Endothelial cell of umbilical vein (primary cell): ENCODE data around the gene POLR2H. TPM values are rescaled to one million over a fixed set of nuclear protein-coding genes. Genes with fewer than 3 reads are reported as not detected.

ENCODE experiments used
- BruUV-seq: library from RNA; stranded (reverse); fragments of 400-500 nt; replicated peaks from 2 replicates; lab custom pipeline; 2021; lab: Mats Ljungman, UMichigan
- CTCF ChIA-PET: fragments of 300-600, 350-600 bp; sonication (Branson Sonifier 250); formaldehyde crosslinking; loops from one replicate; lab custom pipeline; 2021; ENCODE audit warnings: antibody characterized with exemption, inconsistent platforms; lab: Charles Lee
- POLR2A ChIA-PET: fragments of 300-600, 350-600 bp; sonication (Branson Sonifier 250); formaldehyde crosslinking; loops from one replicate; lab custom pipeline; 2021; ENCODE audit warnings: antibody characterized with exemption, inconsistent platforms; lab: Charles Lee
- DNase-seq: peaks from one replicate; pipeline ENCODE4 v3.0.0-alpha.2; 2011; ENCODE audit warnings: low read depth, low spot score
- FAIRE-seq: peaks from 2 replicates; lab custom pipeline; 2011; peaks lifted over from hg19 to GRCh38; lab: Jason Lieb, UNC
- H2AFZ ChIP-seq: 2 replicates; pipeline ENCODE4 v1.6.0; 2012; ENCODE audit warnings: low read depth, low read length, control low read depth, inconsistent platforms
- H3K27ac ChIP-seq: 2 replicates; pipeline ENCODE4 v1.5.1; 2011; ENCODE audit warnings: low read depth, mild to moderate bottlenecking, control low read depth, low read length, moderate library complexity; ENCODE audit not compliant: insufficient read depth
- H3K27me3 ChIP-seq, 2 experiments: 2 replicates each; pipeline versions ENCODE4 v1.6.0 to v1.6.1; 2011; ENCODE audit warnings: low read length in 2 of 2, mixed read lengths in 1 of 2; ENCODE audit not compliant: control insufficient read depth in 2 of 2, insufficient read depth in 2 of 2
- H3K36me3 ChIP-seq, 2 experiments: 2 replicates in 1 of 2; 3 replicates in 1 of 2; pipeline ENCODE4 v1.5.1; 2011; ENCODE audit warnings: low read length in 2 of 2, mild to moderate bottlenecking in 1 of 2, moderate library complexity in 1 of 2; ENCODE audit not compliant: control insufficient read depth in 2 of 2, insufficient read depth in 2 of 2; ENCODE audit errors: extremely low read depth in 1 of 2
- H3K4me1 ChIP-seq: 3 replicates; pipeline ENCODE4 v1.5.1; 2011; ENCODE audit warnings: mild to moderate bottlenecking, low read length; ENCODE audit not compliant: control insufficient read depth, insufficient read depth; ENCODE audit errors: extremely low read depth
- H3K4me2 ChIP-seq: 2 replicates; pipeline ENCODE4 v1.6.1; 2011; ENCODE audit warnings: low read length, control low read depth, mixed read lengths; ENCODE audit not compliant: insufficient read depth
- H3K4me3 ChIP-seq, 3 experiments: fragments of 200-600 bp in 1 of 3; sonication (generic), shearing (Covaris generic) in 1 of 3; replicated peaks in 1 of 3; 2 replicates each; pipeline ENCODE4 v1.5.1; 2011 to 2016; ENCODE audit warnings: control low read depth in 3 of 3, low read length in 3 of 3, mild to moderate bottlenecking in 2 of 3, inconsistent platforms in 1 of 3, low read depth in 1 of 3, moderate library complexity in 1 of 3; ENCODE audit not compliant: insufficient read depth in 1 of 3
- H3K79me2 ChIP-seq: 2 replicates; pipeline ENCODE4 v1.6.0; 2012; ENCODE audit warnings: low read length, inconsistent platforms; ENCODE audit not compliant: control insufficient read depth, insufficient read depth
- H3K9ac ChIP-seq: replicated peaks from 2 replicates; pipeline ENCODE3; 2011; ENCODE audit warnings: low read length, control low read depth; ENCODE audit not compliant: insufficient read depth; ENCODE audit errors: extremely low read depth
- H3K9me1 ChIP-seq: replicated peaks from 3 replicates; pipeline ENCODE4 v1.6.0; 2011; ENCODE audit warnings: mild to moderate bottlenecking, low read length; ENCODE audit not compliant: control insufficient read depth, insufficient read depth; ENCODE audit errors: extremely low read depth
- H3K9me3 ChIP-seq: replicated peaks from 2 replicates; pipeline ENCODE4 v1.5.1; 2012; ENCODE audit warnings: low read length, inconsistent platforms; ENCODE audit not compliant: control insufficient read depth, insufficient read depth
- H4K20me1 ChIP-seq: replicated peaks from 2 replicates; pipeline ENCODE3; 2011; ENCODE audit warnings: mild to moderate bottlenecking, low read length; ENCODE audit not compliant: control insufficient read depth, insufficient read depth; ENCODE audit errors: extremely low read depth
- EZH2 ChIP-seq: IDR thresholded peaks from 2 replicates; pipeline ENCODE4 v1.6.1; 2012; ENCODE audit warnings: borderline replicate concordance, low read depth, mild to moderate bottlenecking, moderate library complexity, low read length, inconsistent platforms; ENCODE audit not compliant: severe bottlenecking
- FOS ChIP-seq: IDR thresholded peaks from 2 replicates; pipeline ENCODE4 v1.6.1; 2011; ENCODE audit warnings: mild to moderate bottlenecking, low read length, moderate library complexity, borderline replicate concordance; ENCODE audit not compliant: insufficient read depth
- GATA2 ChIP-seq: IDR thresholded peaks from 2 replicates; pipeline ENCODE4 v1.7.0; 2011; ENCODE audit warnings: low read depth, mild to moderate bottlenecking, moderate library complexity, mixed read lengths, low read length; ENCODE audit not compliant: insufficient read length, insufficient read depth
- JUN ChIP-seq: IDR thresholded peaks from 2 replicates; pipeline ENCODE4 v1.6.1; 2011; ENCODE audit warnings: borderline replicate concordance, low read depth; ENCODE audit not compliant: insufficient read length, insufficient read depth
- MAX ChIP-seq: IDR thresholded peaks from 2 replicates; pipeline ENCODE4 v1.6.1; 2011; ENCODE audit not compliant: insufficient read depth, insufficient read length
- MYC ChIP-seq: IDR thresholded peaks from one replicate; pipeline ENCODE4 v1.6.1; 2011; ENCODE audit warnings: mild to moderate bottlenecking, low read depth, low read length
- POLR2A ChIP-seq: IDR thresholded peaks from 2 replicates; pipeline ENCODE4 v1.6.1; 2012; ENCODE audit warnings: low read depth, mild to moderate bottlenecking, control low read depth, low read length
- POLR2AphosphoS5 ChIP-seq: IDR thresholded peaks from 2 replicates; pipeline ENCODE4 v1.6.1; 2012; ENCODE audit warnings: low read depth, mild to moderate bottlenecking, control low read depth, low read length, moderate library complexity; ENCODE audit not compliant: insufficient read depth
- dilution Hi-C: fragments of 300-500 bp; cut with MboI; formaldehyde crosslinking; loops from one replicate; pipeline ENCODE4 v1.15.0; 2019; ENCODE audit warnings: low sequenced_read_pairs; ENCODE audit not compliant: extremely low pct_ligation_motif_present
- intact Hi-C: fragments of 100-400 bp; cut with micrococcal nuclease; formaldehyde crosslinking; loops from one replicate; pipeline ENCODE4 v1.10.0; 2022
- polyA plus RNA-seq, 4 experiments: library from polyadenylated mRNA; depleted of rRNA in 3 of 4; stranded (reverse) in 3 of 4; unstranded in 1 of 4; fragments of >200 nt; gene quantifications; 2 replicates each; pipeline versions ENCODE4 v1.2.1 to v1.2.3, GENCODE V29; 2011 to 2012; ENCODE audit warnings: missing spikeins in 1 of 4
- total RNA-seq: library from RNA; stranded (reverse); gene quantifications from 2 replicates; pipeline ENCODE4 v1.2.3, GENCODE V29; 2021
- TF ChIP-seq, protein P1 (sequence below), 2 donors: IDR thresholded peaks; 1 replicate in 1 of 2; 2 replicates in 1 of 2; pipeline ENCODE4 v1.5.1; 2011; ENCODE audit warnings: low read length in 2 of 2, mild to moderate bottlenecking in 2 of 2, moderate library complexity in 2 of 2, control low read depth in 1 of 2, inconsistent platforms in 1 of 2, low read depth in 1 of 2; ENCODE audit not compliant: insufficient read depth in 1 of 2; ENCODE audit errors: extremely low read depth in 1 of 2

POLR2H gene
- total and polyA plus RNA-seq, 2 donors (not counting 3 experiments of a cell fraction or from before 2014, with no cell fraction given): 89.0 to 276 TPM

DNA sequence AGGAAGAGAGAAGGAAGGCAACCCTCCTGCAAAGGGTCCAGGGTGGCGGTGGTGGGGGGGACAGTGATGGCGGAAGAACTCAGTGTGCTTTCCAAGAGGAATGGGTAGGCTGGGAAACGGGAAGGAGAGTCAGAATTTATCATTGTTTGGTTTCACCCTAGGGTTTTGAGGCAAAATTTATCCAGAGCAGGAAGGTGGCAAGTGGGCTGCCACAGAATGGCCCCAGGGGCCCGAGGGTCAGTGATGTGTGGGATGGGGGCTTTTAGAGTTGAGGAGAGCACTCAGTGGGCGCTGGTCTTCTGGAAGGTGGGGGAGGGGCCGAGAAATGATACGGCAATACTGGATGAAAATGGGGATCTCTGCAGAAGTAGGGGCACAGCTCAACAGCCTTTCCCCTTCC lies 23.5 kb upstream of the POLR2H start:
- Histone ChIP-seq H3K27ac (peak overlapping the region; percentile 99), H3K4me3 (peak overlapping the region in 1 of 3 experiments; percentile 21), H3K4me1 (peaks cover 64% of the 10 kb centered on the region), H3K27me3 (no peaks in the 10 kb centered on the region), H2AFZ (peak overlapping the region; percentile 24), H4K20me1 (no peaks in the 10 kb centered on the region), H3K79me2 (peaks cover 44% of the 10 kb centered on the region), H3K36me3 (peaks cover 10 to 24% of the 10 kb centered on the region in 2 experiments), H3K4me2 (peak overlapping the region; percentile 73), H3K9me3 (no peaks in the 10 kb centered on the region), H3K9ac (peak overlapping the region; percentile 60), H3K9me1 (no peaks in the 10 kb centered on the region)
- POLR2A ChIA-PET: no interaction called here
- TF ChIP-seq FOS (no peak), GATA2 (no peak), EZH2 (no peak), MYC (no peak), POLR2A (no peak), JUN (no peak), MAX (no peak), POLR2AphosphoS5 (no peak)
- TF ChIP-seq, protein P1, sequence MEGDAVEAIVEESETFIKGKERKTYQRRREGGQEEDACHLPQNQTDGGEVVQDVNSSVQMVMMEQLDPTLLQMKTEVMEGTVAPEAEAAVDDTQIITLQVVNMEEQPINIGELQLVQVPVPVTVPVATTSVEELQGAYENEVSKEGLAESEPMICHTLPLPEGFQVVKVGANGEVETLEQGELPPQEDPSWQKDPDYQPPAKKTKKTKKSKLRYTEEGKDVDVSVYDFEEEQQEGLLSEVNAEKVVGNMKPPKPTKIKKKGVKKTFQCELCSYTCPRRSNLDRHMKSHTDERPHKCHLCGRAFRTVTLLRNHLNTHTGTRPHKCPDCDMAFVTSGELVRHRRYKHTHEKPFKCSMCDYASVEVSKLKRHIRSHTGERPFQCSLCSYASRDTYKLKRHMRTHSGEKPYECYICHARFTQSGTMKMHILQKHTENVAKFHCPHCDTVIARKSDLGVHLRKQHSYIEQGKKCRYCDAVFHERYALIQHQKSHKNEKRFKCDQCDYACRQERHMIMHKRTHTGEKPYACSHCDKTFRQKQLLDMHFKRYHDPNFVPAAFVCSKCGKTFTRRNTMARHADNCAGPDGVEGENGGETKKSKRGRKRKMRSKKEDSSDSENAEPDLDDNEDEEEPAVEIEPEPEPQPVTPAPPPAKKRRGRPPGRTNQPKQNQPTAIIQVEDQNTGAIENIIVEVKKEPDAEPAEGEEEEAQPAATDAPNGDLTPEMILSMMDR (IDR thresholded peaks at IDR 0.05; ENCODE audit: extremely low read depth in 1 of 2, insufficient read depth in 1 of 2, low read depth in 1 of 2, low read length in 2 of 2): no peak
- dilution Hi-C loops (no loop called here), intact Hi-C loops (loop anchor here (1.0 to 10.0 kb wide), 2 partner anchors 24 to 1597 kb away; partner anchors contain the start of gene TRA2B)
- DNase-seq (no peak), FAIRE-seq (no peak)
- TSS peak; percentile 46 for BruUV-seq
- CTCF ChIA-PET: interaction anchor here (1.0 to 2.2 kb wide), 11 partner anchors 9 to 176 kb away, joined by 3 to 7 read pairs (median 4); partner anchors contain the start of genes CLCN2 and POLR2H
